Thyroid gland (tissue), 4 donors: ENCODE data around the gene MCF2L. TPM values are rescaled to one million over a fixed set of nuclear protein-coding genes. Genes with fewer than 3 reads are reported as not detected.

ENCODE experiments used
- DNase-seq, 2 donors: peaks; one replicate each; pipeline ENCODE4 v3.0.0-alpha.2; 2019
- H3K27ac ChIP-seq, 3 donors: fragments of 200-600 bp; sonication (generic); 1 replicate in 2 of 3; 2 replicates in 1 of 3; pipeline ENCODE4 v1.5.1; 2016 to 2019; ENCODE audit warnings: mild to moderate bottlenecking in 1 of 3, moderate library complexity in 1 of 3
- H3K27me3 ChIP-seq: fragments of 200-600 bp; sonication (generic); one replicate; pipeline ENCODE4 v1.5.1; 2019
- H3K36me3 ChIP-seq, 2 donors: fragments of 200-600 bp; sonication (generic); one replicate each; pipeline ENCODE4 v1.5.1; 2016 to 2019
- H3K4me1 ChIP-seq, 2 donors: fragments of 200-600 bp; sonication (generic); one replicate each; pipeline ENCODE4 v1.5.1; 2017 to 2019
- H3K4me3 ChIP-seq, 3 donors: fragments of 200-600 bp; sonication (generic); replicated peaks in 1 of 3; 1 replicate in 2 of 3; 2 replicates in 1 of 3; pipeline ENCODE4 v1.5.1; 2016; ENCODE audit warnings: mild to moderate bottlenecking in 1 of 3
- H3K9me3 ChIP-seq: fragments of 200-600 bp; sonication (generic); one replicate; pipeline ENCODE4 v1.5.1; 2017
- CTCF ChIP-seq, 6 experiments: fragments of 200-600 bp in 3 of 6; fragments of 450-650 bp in 3 of 6; sonication (generic) in 3 of 6; IDR thresholded peaks; one replicate each; pipeline ENCODE4 v1.5.1; 2016 to 2019; ENCODE audit warnings: antibody characterized with exemption in 6 of 6, mild to moderate bottlenecking in 2 of 6, inconsistent platforms in 1 of 6, moderate library complexity in 1 of 6
- POLR2A ChIP-seq, 2 donors: fragments of 450-650 bp; IDR thresholded peaks; one replicate each; pipeline ENCODE4 v1.6.1; 2017; ENCODE audit warnings: antibody characterized with exemption in 2 of 2, mild to moderate bottlenecking in 2 of 2, moderate library complexity in 1 of 2
- WGBS, 2 donors: methylation state at CpG; one replicate each; pipeline ENCODE4 v1.1.5; 2017; 5-methylcytosine and 5-hydroxymethylcytosine counted together
- intact Hi-C: fragments of 100-400 bp; cut with DNase I; formaldehyde crosslinking; loops from one replicate; pipeline ENCODE4 v1.15.1; 2023
- total RNA-seq, 4 donors: library from RNA; depleted of rRNA; stranded (reverse); fragments of >200 nt; gene quantifications; one replicate each; pipeline ENCODE4 v1.2.3, GENCODE V29; 2016

Gene MCF2L
- total RNA-seq, 4 donors from 2014 or later, result 35.6 to 83.4 (median 43.6) TPM

- 60 to 72% methylated on average over 15 to 20 of the region's 20 CpGs for whole genome bisulfite sequencing, 2 donors
- no peaks in the 10 kb centered on the region for H3K4me1 ChIP-seq
- H3K4me3 ChIP-seq, result no peak overlapping the region
- TF ChIP-seq POLR2A (IDR thresholded peaks at IDR 0.05) (no peak), CTCF (IDR thresholded peaks at IDR 0.05) (no peak)
- intact Hi-C loops, result no loop called here
- H3K27me3 ChIP-seq, result no peaks in the 10 kb centered on the region
- DNase-seq, result no peak
- no peak overlapping the region for H3K27ac ChIP-seq
- H3K36me3 ChIP-seq, result no peaks in the 10 kb centered on the region
- H3K9me3 ChIP-seq, result no peaks in the 10 kb centered on the region
Observed at GRCh38 chr13:113035213-113035800, 66.3 kb downstream of the MCF2L start.

- Histone ChIP-seq H3K4me1 (no peaks in the 10 kb centered on the region), H3K36me3 (no peaks in the 10 kb centered on the region), H3K27me3 (no peaks in the 10 kb centered on the region), H3K4me3 (no peak overlapping the region), H3K27ac (no peak overlapping the region), H3K9me3 (no peaks in the 10 kb centered on the region)
- intact Hi-C loops, result no loop called here
- WGBS, 2 donors, result 97% methylated on average over 14 of the region's 14 CpGs
- no peak for TF ChIP-seq CTCF (IDR thresholded peaks at IDR 0.05)
- TF ChIP-seq POLR2A (IDR thresholded peaks at IDR 0.05), result no peak
- no peak for DNase-seq
Observed at GRCh38 chr13:113036401-113036800, 67.4 kb downstream of the MCF2L start.

- TF ChIP-seq CTCF (IDR thresholded peaks at IDR 0.05), result no peak
- no peak for TF ChIP-seq POLR2A (IDR thresholded peaks at IDR 0.05)
- no peak for DNase-seq
- Histone ChIP-seq H3K4me1 (no peaks in the 10 kb centered on the region), H3K36me3 (peaks cover 0 to 1% of the 10 kb centered on the region in 2 donors), H3K4me3 (no peak overlapping the region), H3K27ac (no peak overlapping the region), H3K27me3 (no peaks in the 10 kb centered on the region), H3K9me3 (no peaks in the 10 kb centered on the region)
- WGBS, 2 donors, result 93 to 96% methylated on average over 6 to 8 of the region's 8 CpGs
- intact Hi-C loops, result no loop called here
Observed at GRCh38 chr13:113040031-113040430, 71.0 kb downstream of the MCF2L start.

GRCh38 chr13:113040597-113041292 is 71.7 kb downstream of the MCF2L start:
- H3K4me3 ChIP-seq, result no peak overlapping the region
- H3K36me3 ChIP-seq, result peaks cover 0 to 8% of the 10 kb centered on the region in 2 donors
- H3K9me3 ChIP-seq, result no peaks in the 10 kb centered on the region
- intact Hi-C loops, result no loop called here
- 81 to 91% methylated on average over 10 of the region's 13 CpGs for WGBS, 2 donors
- H3K4me1 ChIP-seq, result no peaks in the 10 kb centered on the region
- TF ChIP-seq CTCF (IDR thresholded peaks at IDR 0.05) (no peak), POLR2A (IDR thresholded peaks at IDR 0.05) (no peak)
- H3K27me3 ChIP-seq, result no peaks in the 10 kb centered on the region
- DNase-seq, result no peak
- H3K27ac ChIP-seq, result no peak overlapping the region

GRCh38 chr13:113041293-113041690 is 72.3 kb downstream of the MCF2L start:
- intact Hi-C loops, result no loop called here
- H3K9me3 ChIP-seq, result no peaks in the 10 kb centered on the region
- no peaks in the 10 kb centered on the region for H3K27me3 ChIP-seq
- H3K4me3 ChIP-seq, result no peak overlapping the region
- TF ChIP-seq CTCF (IDR thresholded peaks at IDR 0.05) (no peak), POLR2A (IDR thresholded peaks at IDR 0.05) (no peak)
- H3K4me1 ChIP-seq, result no peaks in the 10 kb centered on the region
- H3K36me3 ChIP-seq, result peaks cover 4 to 9% of the 10 kb centered on the region in 2 donors
- WGBS, 2 donors, result 72 to 86% methylated on average over 1 to 3 of the region's 11 CpGs
- no peak for DNase-seq
- H3K27ac ChIP-seq, result no peak overlapping the region
